ENCODE data around the gene PLK1.

PLK1 gene

DNA sequence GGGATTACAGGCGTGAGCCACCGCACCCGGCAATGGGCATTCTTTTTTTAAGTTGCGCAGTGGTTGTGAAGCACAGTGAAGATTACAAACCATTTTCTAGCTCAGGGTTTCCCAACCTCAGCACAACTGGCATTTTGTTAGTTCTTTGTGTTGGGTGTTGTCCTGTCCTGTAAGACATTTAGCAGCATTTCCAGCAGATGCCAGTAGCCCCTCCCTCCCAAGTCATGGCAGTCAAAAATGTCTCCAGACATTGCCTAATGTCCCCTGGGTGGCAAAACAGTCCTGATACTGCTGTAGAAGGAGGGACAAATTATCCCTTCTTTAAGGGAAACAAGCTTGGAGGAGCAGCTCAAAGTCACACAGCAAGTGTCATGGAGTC is 15.6 kb downstream of the PLK1 start:
- Histone ChIP-seq H3K4me3 (ENCODE audit: low read depth, low read length) (no peak overlapping the region), H3K9me3 (no peaks in the 10 kb centered on the region), H3K27me3 (no peaks in the 10 kb centered on the region), H3K36me3 (peaks cover 31% of the 10 kb centered on the region), H3K4me1 (no peaks in the 10 kb centered on the region)
- TF ChIP-seq, protein P1, sequence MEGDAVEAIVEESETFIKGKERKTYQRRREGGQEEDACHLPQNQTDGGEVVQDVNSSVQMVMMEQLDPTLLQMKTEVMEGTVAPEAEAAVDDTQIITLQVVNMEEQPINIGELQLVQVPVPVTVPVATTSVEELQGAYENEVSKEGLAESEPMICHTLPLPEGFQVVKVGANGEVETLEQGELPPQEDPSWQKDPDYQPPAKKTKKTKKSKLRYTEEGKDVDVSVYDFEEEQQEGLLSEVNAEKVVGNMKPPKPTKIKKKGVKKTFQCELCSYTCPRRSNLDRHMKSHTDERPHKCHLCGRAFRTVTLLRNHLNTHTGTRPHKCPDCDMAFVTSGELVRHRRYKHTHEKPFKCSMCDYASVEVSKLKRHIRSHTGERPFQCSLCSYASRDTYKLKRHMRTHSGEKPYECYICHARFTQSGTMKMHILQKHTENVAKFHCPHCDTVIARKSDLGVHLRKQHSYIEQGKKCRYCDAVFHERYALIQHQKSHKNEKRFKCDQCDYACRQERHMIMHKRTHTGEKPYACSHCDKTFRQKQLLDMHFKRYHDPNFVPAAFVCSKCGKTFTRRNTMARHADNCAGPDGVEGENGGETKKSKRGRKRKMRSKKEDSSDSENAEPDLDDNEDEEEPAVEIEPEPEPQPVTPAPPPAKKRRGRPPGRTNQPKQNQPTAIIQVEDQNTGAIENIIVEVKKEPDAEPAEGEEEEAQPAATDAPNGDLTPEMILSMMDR (IDR thresholded peaks at IDR 0.05; ENCODE audit: low read depth, low read length), result no peak
- no peak for DNase-seq

DNA sequence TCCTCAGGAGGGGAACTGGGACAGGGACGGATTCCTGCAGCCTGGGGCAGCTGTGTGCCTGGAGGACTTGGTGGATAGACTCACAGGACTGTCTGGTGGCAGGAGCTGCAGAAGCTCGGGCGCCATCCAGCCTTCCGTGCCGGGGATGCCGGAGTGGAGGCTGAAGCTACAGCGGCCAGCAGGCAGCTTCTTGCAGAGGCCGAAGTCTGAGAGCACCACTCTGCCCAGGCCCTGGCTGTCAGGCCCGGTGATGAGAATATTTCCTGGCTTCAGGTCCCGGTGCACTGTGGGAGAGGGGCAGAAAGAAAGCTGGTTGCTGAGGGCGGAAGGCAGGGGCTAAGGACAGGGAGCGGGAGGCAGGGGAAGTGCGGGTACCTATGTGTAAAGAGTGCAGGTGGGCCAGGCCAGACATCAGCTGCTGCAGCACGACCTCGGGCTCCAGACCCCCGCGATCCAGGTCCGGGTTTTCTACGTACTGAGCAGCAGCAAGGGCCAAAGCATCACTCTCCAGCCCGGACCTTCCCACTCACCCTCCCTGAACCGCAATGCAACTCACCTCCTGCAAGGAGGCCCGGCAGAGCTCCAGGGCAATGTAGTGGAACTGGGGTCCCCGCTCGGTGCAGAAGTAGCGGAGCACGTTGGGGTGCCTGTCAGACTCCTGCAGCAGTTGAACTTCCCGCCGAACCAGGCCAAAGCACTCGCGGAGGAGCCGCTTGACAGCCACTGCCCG is 16.1 kb downstream of the PLK1 start:
- H3K36me3 ChIP-seq, result peaks cover 26% of the 10 kb centered on the region
- no peaks in the 10 kb centered on the region for H3K4me1 ChIP-seq
- no peaks in the 10 kb centered on the region for H3K27me3 ChIP-seq
- TF ChIP-seq, protein P1 (IDR thresholded peaks at IDR 0.05; ENCODE audit: low read depth, low read length), result no peak
- no peaks in the 10 kb centered on the region for H3K9me3 ChIP-seq
- peak; percentile 53 for DNase-seq
- no peak overlapping the region for H3K4me3 ChIP-seq (ENCODE audit: low read depth, low read length)

DNA sequence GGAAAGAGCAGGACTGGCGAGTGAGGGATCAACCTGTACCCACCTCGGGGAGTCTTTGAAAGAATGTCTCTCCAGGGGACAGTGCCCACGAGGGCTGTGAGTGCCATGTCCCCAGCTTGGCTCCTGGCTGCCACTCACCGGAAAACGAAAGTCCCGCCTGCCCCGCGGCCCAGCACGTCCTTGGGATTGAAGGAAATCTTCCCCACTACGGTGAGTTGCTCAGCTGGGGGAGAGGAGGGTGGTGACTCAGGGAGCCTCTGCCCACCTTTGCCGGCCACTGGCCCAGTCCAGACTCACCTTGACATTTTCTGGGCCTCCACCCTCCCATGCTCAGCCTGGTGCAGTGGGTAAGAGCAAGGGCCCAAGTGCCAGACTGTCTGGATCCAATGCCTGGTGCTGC is 17.1 kb downstream of the PLK1 start:
- Histone ChIP-seq H3K9me3 (no peaks in the 10 kb centered on the region), H3K4me3 (ENCODE audit: low read depth, low read length) (no peak overlapping the region), H3K36me3 (peaks cover 16% of the 10 kb centered on the region), H3K27me3 (no peaks in the 10 kb centered on the region), H3K4me1 (no peaks in the 10 kb centered on the region)
- TF ChIP-seq, protein P1 (IDR thresholded peaks at IDR 0.05; ENCODE audit: low read depth, low read length), result no peak
- DNase-seq, result no peak

DNA sequence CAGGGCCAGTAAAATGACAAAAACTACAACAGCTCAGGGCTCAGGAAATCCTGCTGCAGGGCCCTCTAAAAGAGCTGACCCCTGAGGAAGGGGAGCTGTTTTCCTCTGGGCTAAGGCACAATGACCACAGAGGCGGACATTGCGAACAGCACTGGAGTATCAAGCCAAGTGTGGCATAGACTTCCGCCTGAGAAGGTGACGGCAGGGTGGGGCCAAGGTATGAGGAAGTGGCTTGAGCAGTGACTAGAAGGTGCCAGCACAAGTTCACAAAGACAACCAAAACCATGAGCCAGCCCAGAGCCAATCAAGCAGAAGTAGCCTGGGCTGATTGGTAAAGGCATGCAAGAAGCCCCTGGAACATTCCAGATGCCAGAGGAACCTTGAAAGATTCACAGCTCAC is 20.4 kb downstream of the PLK1 start:
- Histone ChIP-seq H3K36me3 (no peaks in the 10 kb centered on the region), H3K4me3 (ENCODE audit: low read depth, low read length) (no peak overlapping the region), H3K4me1 (no peaks in the 10 kb centered on the region), H3K9me3 (no peaks in the 10 kb centered on the region), H3K27me3 (no peaks in the 10 kb centered on the region)
- no peak for DNase-seq
- TF ChIP-seq, protein P1 (IDR thresholded peaks at IDR 0.05; ENCODE audit: low read depth, low read length), result no peak

DNA sequence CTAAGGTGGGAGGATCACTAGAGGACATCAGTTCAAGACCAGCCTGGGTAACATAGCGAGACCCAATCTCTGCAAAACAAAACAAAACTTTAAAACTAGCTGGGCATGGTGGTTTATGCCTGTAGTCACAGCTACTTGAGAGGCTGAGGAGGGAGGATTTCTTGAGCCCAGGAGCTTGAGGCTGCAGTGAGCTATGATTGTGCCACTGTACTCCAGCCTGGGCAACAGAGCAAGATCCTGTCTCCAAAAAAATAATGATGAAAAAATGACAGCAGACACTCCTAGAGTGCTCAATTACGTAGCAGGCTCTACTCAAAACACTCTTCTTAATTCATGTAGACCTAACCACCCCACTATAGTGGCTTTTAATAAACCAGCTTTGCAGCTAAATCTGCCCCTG is 21.4 kb downstream of the PLK1 start:
- Histone ChIP-seq H3K9me3 (no peaks in the 10 kb centered on the region), H3K4me3 (ENCODE audit: low read depth, low read length) (no peak overlapping the region), H3K36me3 (no peaks in the 10 kb centered on the region), H3K4me1 (no peaks in the 10 kb centered on the region), H3K27me3 (no peaks in the 10 kb centered on the region)
- TF ChIP-seq, protein P1 (IDR thresholded peaks at IDR 0.05; ENCODE audit: low read depth, low read length), result no peak
- DNase-seq, result no peak

DNA sequence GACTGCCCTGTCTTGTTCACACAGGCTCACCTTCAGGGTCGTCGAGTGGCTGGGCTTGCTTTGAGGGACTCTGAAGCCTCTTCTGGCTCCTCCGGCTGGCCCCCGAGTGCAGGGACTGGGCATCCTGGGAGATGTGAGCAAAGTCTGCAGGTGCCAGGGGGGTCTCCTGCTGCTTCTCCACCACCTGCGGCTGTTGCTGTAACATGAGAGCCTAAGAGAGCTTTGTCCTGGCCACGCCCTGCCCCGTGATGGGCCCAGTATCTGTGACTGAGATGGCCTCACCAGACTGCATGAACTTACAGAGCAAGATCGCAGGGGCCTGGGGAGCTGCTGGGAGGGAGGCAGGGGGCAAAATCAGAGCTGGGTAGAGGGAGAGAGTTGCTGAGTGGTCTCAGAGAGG is 21.8 kb downstream of the PLK1 start:
- no peaks in the 10 kb centered on the region for H3K9me3 ChIP-seq
- DNase-seq, result no peak
- H3K36me3 ChIP-seq, result no peaks in the 10 kb centered on the region
- no peaks in the 10 kb centered on the region for H3K27me3 ChIP-seq
- H3K4me1 ChIP-seq, result no peaks in the 10 kb centered on the region
- no peak overlapping the region for H3K4me3 ChIP-seq (ENCODE audit: low read depth, low read length)
- TF ChIP-seq, protein P1 (IDR thresholded peaks at IDR 0.05; ENCODE audit: low read depth, low read length), result no peak
